AG04449 (cell line): ENCODE results near the gene ENGASE.
A peak's percentile ranks its signal among the peaks of the same experiment; 100 is the strongest.

Experiments
- CTCF ChIA-PET: fragments of 350-600 bp; formaldehyde crosslinking; extraction: SDS; loops from one replicate; lab custom pipeline; 2021; ENCODE audit warnings: antibody characterized with exemption; lab: Yijun Ruan, JAX
- POLR2A ChIA-PET: fragments of 400-600, 350-600 bp; formaldehyde crosslinking; extraction: SDS; loops from one replicate; lab custom pipeline; 2020; ENCODE audit warnings: antibody characterized with exemption, inconsistent platforms; lab: Yijun Ruan, JAX
- DNase-seq: peaks from one replicate; pipeline ENCODE4 v3.0.0-alpha.2; 2010; ENCODE audit warnings: low read depth, low spot score
- H3K4me3 ChIP-seq: 2 replicates; pipeline ENCODE4 v1.5.1; 2011; ENCODE audit warnings: low read depth, mild to moderate bottlenecking, control low read depth, low read length
- TF ChIP-seq, protein P1 (sequence below): IDR thresholded peaks from one replicate; pipeline ENCODE4 v1.5.1; 2011; ENCODE audit warnings: mild to moderate bottlenecking, moderate library complexity, low read length, control low read depth, inconsistent platforms; ENCODE audit not compliant: insufficient read depth; ENCODE audit errors: missing control alignments

ENGASE gene

DNA sequence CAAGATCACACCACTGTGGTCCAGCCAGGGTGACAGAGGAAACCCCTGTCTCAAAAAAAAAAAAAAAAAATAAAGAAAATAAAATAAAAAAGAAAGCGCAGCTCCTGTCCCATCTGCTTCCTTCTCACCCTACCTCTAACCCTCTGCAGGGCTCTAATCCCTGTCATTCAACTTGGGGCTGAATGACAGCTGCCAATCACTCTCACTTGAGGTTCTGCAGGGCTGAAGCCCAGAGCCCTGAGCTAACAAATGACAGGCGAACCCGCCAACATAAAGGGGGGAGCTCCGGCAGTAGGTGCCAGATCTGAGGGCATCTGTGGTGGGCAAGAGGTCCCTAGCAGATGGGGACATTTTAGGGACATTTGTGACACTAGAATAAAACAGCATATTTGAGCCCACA lies 44.3 kb downstream of the ENGASE start:
- TF ChIP-seq, protein P1, sequence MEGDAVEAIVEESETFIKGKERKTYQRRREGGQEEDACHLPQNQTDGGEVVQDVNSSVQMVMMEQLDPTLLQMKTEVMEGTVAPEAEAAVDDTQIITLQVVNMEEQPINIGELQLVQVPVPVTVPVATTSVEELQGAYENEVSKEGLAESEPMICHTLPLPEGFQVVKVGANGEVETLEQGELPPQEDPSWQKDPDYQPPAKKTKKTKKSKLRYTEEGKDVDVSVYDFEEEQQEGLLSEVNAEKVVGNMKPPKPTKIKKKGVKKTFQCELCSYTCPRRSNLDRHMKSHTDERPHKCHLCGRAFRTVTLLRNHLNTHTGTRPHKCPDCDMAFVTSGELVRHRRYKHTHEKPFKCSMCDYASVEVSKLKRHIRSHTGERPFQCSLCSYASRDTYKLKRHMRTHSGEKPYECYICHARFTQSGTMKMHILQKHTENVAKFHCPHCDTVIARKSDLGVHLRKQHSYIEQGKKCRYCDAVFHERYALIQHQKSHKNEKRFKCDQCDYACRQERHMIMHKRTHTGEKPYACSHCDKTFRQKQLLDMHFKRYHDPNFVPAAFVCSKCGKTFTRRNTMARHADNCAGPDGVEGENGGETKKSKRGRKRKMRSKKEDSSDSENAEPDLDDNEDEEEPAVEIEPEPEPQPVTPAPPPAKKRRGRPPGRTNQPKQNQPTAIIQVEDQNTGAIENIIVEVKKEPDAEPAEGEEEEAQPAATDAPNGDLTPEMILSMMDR = no peak
- no peak overlapping the region for H3K4me3 ChIP-seq
- ChIA-PET POLR2A (no interaction called here), CTCF (no interaction called here)
- no peak for DNase-seq

DNA sequence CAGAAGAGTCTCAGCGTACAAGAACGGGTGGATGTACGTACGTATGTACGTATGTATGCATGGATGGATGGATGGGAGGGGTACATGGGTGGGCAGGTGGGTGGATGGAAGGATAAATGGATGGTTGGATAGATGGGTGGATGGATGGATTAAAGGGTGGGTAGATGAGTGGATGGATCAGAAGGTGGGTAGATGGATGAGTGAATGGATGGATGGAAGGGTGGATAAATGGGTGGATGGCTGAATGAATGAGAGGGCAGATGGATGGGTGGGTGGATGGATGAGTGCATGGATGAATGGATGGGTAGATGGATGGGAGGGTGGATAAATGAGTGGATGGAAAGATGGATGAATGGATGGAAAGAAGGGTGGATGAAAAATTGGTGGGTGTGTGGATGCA lies 45.6 kb downstream of the ENGASE start:
- H3K4me3 ChIP-seq = no peak overlapping the region
- no peak for DNase-seq
- CTCF ChIA-PET = no interaction called here
- TF ChIP-seq, protein P1 = no peak
- POLR2A ChIA-PET = no interaction called here

DNA sequence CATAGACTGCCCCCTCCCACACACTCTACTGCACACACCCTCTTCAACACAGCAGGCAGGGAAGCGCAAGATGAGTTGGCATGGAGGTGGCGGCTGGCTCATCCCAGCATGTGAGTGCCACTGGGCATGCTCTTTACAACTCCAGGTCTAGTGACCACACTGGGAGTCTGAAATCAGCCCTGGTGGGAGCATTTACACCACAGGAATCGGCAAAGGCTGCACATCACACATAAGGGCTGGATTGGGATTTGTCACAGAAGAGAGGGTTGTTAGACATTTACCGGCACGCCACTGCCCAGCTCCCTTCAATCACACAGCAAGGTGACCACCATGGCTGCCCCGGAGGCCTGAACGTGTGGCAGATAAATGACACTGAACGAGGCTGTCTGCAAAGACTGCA lies 49.4 kb downstream of the ENGASE start:
- POLR2A ChIA-PET = no interaction called here
- TF ChIP-seq, protein P1 = no peak
- DNase-seq = no peak
- CTCF ChIA-PET = no interaction called here
- no peak overlapping the region for H3K4me3 ChIP-seq

DNA sequence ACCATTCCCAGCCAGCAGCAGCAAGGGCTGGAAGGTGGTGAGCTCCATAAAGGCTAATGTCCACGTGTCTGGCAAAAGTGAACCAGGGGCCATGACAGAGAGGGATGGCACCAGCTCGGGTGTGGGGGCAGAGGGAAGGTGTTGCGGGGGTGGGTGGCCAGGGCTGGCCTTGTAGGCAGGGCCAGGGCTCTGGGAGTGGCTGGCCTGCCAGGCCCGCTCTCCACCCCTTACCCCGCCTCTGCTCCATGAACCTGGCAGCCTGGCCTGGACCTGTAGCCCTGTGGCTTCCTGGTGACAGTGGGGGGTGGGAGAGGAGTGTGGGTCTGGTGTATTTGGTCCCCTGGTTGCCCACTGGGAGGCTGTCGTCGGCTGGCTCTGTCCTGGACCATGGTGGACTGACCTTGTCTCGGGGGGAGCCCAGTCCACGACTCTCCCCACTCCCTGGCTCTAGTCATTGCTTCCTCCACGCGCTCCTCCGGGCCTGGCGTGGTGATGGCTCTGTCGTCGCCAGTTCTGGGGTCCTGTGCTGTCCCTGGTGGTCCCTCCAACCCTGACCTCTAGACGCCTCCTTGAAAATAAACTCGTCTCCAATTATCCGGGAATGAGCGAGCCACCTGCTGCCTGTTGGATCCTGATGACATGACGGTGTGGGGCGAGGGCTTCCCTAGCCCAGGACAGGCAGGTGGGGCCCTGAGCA lies 50.0 kb downstream of the ENGASE start:
- H3K4me3 ChIP-seq = no peak overlapping the region
- DNase-seq = no peak
- ChIA-PET POLR2A (no interaction called here), CTCF (no interaction called here)
- TF ChIP-seq, protein P1 = no peak

DNA sequence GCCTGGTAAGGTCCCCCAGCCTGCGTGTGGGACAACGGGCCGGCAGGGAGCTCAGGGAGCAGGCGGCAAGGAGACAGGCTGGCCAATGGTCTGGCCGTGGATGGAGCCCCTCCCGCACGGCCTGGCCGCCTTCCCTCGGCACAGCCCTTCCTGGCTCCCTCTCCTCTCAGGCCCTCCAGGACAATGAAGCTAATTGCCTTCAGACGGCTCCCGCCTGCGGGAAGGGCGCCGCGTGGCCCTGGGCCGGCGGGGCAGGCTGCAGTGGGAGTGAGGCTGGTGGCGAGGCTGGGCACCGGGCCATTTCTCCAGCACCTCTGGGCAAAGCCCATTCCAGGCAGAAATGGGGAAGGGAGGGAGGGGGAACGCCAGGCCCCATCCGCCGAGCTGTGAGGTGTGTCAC lies 50.9 kb downstream of the ENGASE start:
- no peak overlapping the region for H3K4me3 ChIP-seq
- ChIA-PET CTCF (no interaction called here), POLR2A (no interaction called here)
- DNase-seq = no peak
- TF ChIP-seq, protein P1 = no peak

DNA sequence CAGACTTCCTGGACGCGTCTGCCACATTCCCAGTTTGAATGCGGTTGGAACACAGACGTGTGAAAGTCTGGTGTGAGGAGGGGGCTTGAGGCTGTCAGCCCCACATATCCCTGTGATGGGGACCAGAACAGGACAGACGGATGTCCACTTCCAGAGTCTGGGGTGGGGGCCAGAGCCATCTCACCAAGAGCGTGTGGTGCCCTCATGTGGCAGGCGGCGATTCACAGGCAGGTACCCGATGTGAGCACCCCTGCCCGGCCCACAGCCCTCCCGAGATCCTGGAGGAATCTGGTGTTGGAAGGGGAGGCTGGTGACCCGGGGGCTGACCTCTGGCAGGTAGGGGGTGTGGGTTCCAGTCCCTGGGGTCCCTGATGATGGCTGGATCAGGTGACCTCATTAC lies 51.5 kb downstream of the ENGASE start:
- H3K4me3 ChIP-seq = no peak overlapping the region
- ChIA-PET POLR2A (no interaction called here), CTCF (no interaction called here)
- TF ChIP-seq, protein P1 = peak; percentile 1
- no peak for DNase-seq
